NT2/D1 (cell line): ENCODE data around the gene DUSP7.

Experiments used
- DNase-seq: peaks from one replicate; pipeline ENCODE4 v3.0.0-alpha.2; 2011; ENCODE audit warnings: low read depth, low spot score
- H3K27me3 ChIP-seq: 2 replicates; pipeline ENCODE4 v1.6.0; 2011; ENCODE audit warnings: mild to moderate bottlenecking; ENCODE audit not compliant: insufficient read length, insufficient read depth
- H3K36me3 ChIP-seq: 2 replicates; pipeline ENCODE4 v1.6.1; 2011; ENCODE audit warnings: mild to moderate bottlenecking, low read length, mixed read lengths; ENCODE audit not compliant: insufficient read depth, insufficient read length
- H3K4me1 ChIP-seq: 2 replicates; pipeline ENCODE4 v1.5.1; 2011; ENCODE audit not compliant: insufficient read depth, insufficient read length
- H3K4me3 ChIP-seq: 2 replicates; pipeline ENCODE4 v1.5.1; 2011; ENCODE audit warnings: low read depth; ENCODE audit not compliant: insufficient read length
- H3K9ac ChIP-seq: 2 replicates; pipeline ENCODE4 v1.6.0; 2011; ENCODE audit warnings: low read depth; ENCODE audit not compliant: insufficient read length
- H3K9me3 ChIP-seq: 2 replicates; pipeline ENCODE4 v1.5.1; 2011; ENCODE audit warnings: mild to moderate bottlenecking, low read length; ENCODE audit not compliant: insufficient read depth
- SUZ12 ChIP-seq: IDR thresholded peaks from 2 replicates; pipeline ENCODE4 v1.6.1; 2011; ENCODE audit not compliant: insufficient read length, insufficient read depth; ENCODE audit errors: extremely low read depth
- YY1 ChIP-seq: IDR thresholded peaks from 2 replicates; pipeline ENCODE4 v1.6.1; 2011; ENCODE audit not compliant: insufficient read length, insufficient read depth
- ZNF274 ChIP-seq: IDR thresholded peaks from 2 replicates; pipeline ENCODE4 v1.6.1; 2011; ENCODE audit warnings: mild to moderate bottlenecking, low read depth, low read length

Gene DUSP7

GRCh38 chr3:52006820-52007133, 49.6 kb downstream of the DUSP7 start:
- peaks cover 17% of the 10 kb centered on the region for H3K27me3 ChIP-seq
- H3K4me3 ChIP-seq, result no peak overlapping the region
- H3K36me3 ChIP-seq, result no peaks in the 10 kb centered on the region
- no peaks in the 10 kb centered on the region for H3K9me3 ChIP-seq
- TF ChIP-seq SUZ12, result no peak
- TF ChIP-seq YY1, result no peak
- TF ChIP-seq ZNF274, result no peak
- H3K9ac ChIP-seq, result peak overlapping the region; percentile 59
- H3K4me1 ChIP-seq, result peaks cover 29% of the 10 kb centered on the region
- no peak for DNase-seq

- TF ChIP-seq YY1 (no peak), SUZ12 (no peak), ZNF274 (no peak)
- DNase-seq, result no peak
- Histone ChIP-seq H3K9ac (peak overlapping the region; percentile 59), H3K9me3 (no peaks in the 10 kb centered on the region), H3K4me3 (no peak overlapping the region), H3K4me1 (peaks cover 31% of the 10 kb centered on the region), H3K36me3 (no peaks in the 10 kb centered on the region), H3K27me3 (peaks cover 18% of the 10 kb centered on the region)
These were observed 50.2 kb downstream of the DUSP7 start for GRCh38 chr3:52006017-52006819.

- TF ChIP-seq ZNF274 (no peak), SUZ12 (no peak), YY1 (no peak)
These were observed 50.8 kb downstream of the DUSP7 start for GRCh38 chr3:52005571-52005986.

GRCh38 chr3:52004906-52005395, 51.4 kb downstream of the DUSP7 start:
- H3K27me3 ChIP-seq, result peaks cover 18% of the 10 kb centered on the region
- no peak for TF ChIP-seq YY1
- no peak for TF ChIP-seq SUZ12
- no peak for TF ChIP-seq ZNF274
- H3K9ac ChIP-seq, result peak overlapping the region; percentile 57
- DNase-seq, result no peak
- H3K4me3 ChIP-seq, result no peak overlapping the region
- H3K4me1 ChIP-seq, result peaks cover 31% of the 10 kb centered on the region
- no peaks in the 10 kb centered on the region for H3K9me3 ChIP-seq
- H3K36me3 ChIP-seq, result no peaks in the 10 kb centered on the region

More at GRCh38 chr3:52005571-52005986, 50.8 kb downstream of the DUSP7 start:
- Histone ChIP-seq H3K27me3 (peaks cover 18% of the 10 kb centered on the region), H3K9me3 (no peaks in the 10 kb centered on the region), H3K4me1 (peaks cover 31% of the 10 kb centered on the region), H3K9ac (peak overlapping the region; percentile 59), H3K36me3 (no peaks in the 10 kb centered on the region), H3K4me3 (peak overlapping the region; percentile 8)
- peak; percentile 59 for DNase-seq

GRCh38 chr3:52004163-52004787, 52.1 kb downstream of the DUSP7 start:
- H3K9ac ChIP-seq, result peak overlapping the region; percentile 57

GRCh38 chr3:52002748-52003147, 53.6 kb downstream of the DUSP7 start:
- Histone ChIP-seq H3K27me3 (peaks cover 18% of the 10 kb centered on the region), H3K4me3 (no peak overlapping the region), H3K36me3 (no peaks in the 10 kb centered on the region), H3K9ac (peak overlapping the region; percentile 29), H3K4me1 (peaks cover 31% of the 10 kb centered on the region), H3K9me3 (no peaks in the 10 kb centered on the region)
- no peak for DNase-seq
- TF ChIP-seq SUZ12 (no peak), ZNF274 (no peak), YY1 (no peak)

More at GRCh38 chr3:52004163-52004787, 52.1 kb downstream of the DUSP7 start:
- no peaks in the 10 kb centered on the region for H3K36me3 ChIP-seq
- peaks cover 18% of the 10 kb centered on the region for H3K27me3 ChIP-seq
- DNase-seq, result no peak
- no peak overlapping the region for H3K4me3 ChIP-seq
- H3K9me3 ChIP-seq, result no peaks in the 10 kb centered on the region
- peaks cover 31% of the 10 kb centered on the region for H3K4me1 ChIP-seq
- TF ChIP-seq ZNF274, result no peak
- TF ChIP-seq YY1, result no peak
- TF ChIP-seq SUZ12, result no peak

- H3K9me3 ChIP-seq, result no peaks in the 10 kb centered on the region
- no peaks in the 10 kb centered on the region for H3K36me3 ChIP-seq
- H3K9ac ChIP-seq, result peak overlapping the region; percentile 6
- no peak overlapping the region for H3K4me3 ChIP-seq
- peaks cover 31% of the 10 kb centered on the region for H3K4me1 ChIP-seq
- peaks cover 18% of the 10 kb centered on the region for H3K27me3 ChIP-seq
- DNase-seq, result peak; percentile 89
- TF ChIP-seq SUZ12 (no peak), ZNF274 (no peak), YY1 (no peak)
These were observed 54.9 kb downstream of the DUSP7 start for GRCh38 chr3:52001443-52001974.
